Fibroblast of skin of left quadriceps (primary cell): Measurements from ENCODE around the gene CHRDL1.

Source experiments
- DNase-seq, 2 experiments: peaks; one replicate each; pipeline ENCODE4 v3.0.0-alpha.2; 2013; ENCODE audit warnings: low read depth in 2 of 2

CHRDL1 gene

GRCh38 chrX:110743679-110744340 is 51.8 kb downstream of the CHRDL1 start:
- DNase-seq, result no peak

- peak; percentile 14 to 17 for DNase-seq
These were observed 54.3 kb downstream of the CHRDL1 start for GRCh38 chrX:110741213-110741796.

- peak; percentile 13 to 24 for DNase-seq
These were observed 60.6 kb downstream of the CHRDL1 start for GRCh38 chrX:110734894-110735541.

- no peak for DNase-seq
These were observed 61.3 kb downstream of the CHRDL1 start for GRCh38 chrX:110734271-110734670.

- DNase-seq, result no peak
These were observed 62.5 kb downstream of the CHRDL1 start for GRCh38 chrX:110733166-110733565.

- DNase-seq, result no peak
These were observed 63.4 kb downstream of the CHRDL1 start for GRCh38 chrX:110732266-110732665.

- DNase-seq, result no peak
These were observed 71.8 kb downstream of the CHRDL1 start for GRCh38 chrX:110723844-110724243.

GRCh38 chrX:110722135-110722534 is 73.5 kb downstream of the CHRDL1 start:
- DNase-seq, result no peak

- no peak for DNase-seq
These were observed 82.0 kb downstream of the CHRDL1 start for GRCh38 chrX:110713666-110714065.

GRCh38 chrX:110706446-110706845 is 89.2 kb downstream of the CHRDL1 start:
- DNase-seq, result no peak

- DNase-seq, result no peak
These were observed 92.0 kb downstream of the CHRDL1 start for GRCh38 chrX:110703641-110704040.

- no peak for DNase-seq
These were observed 96.5 kb downstream of the CHRDL1 start for GRCh38 chrX:110699109-110699508.

- DNase-seq, result no peak
These were observed 96.9 kb downstream of the CHRDL1 start for GRCh38 chrX:110698696-110699095.

- DNase-seq, result no peak
These were observed 102.8 kb downstream of the CHRDL1 start for GRCh38 chrX:110692866-110693265.

GRCh38 chrX:110691446-110691845 is 104.2 kb downstream of the CHRDL1 start:
- DNase-seq, result no peak

- DNase-seq, result no peak
These were observed 111.0 kb downstream of the CHRDL1 start for GRCh38 chrX:110684653-110685052.

GRCh38 chrX:110683925-110684324 is 111.7 kb downstream of the CHRDL1 start:
- DNase-seq, result no peak

- no peak for DNase-seq
These were observed 117.0 kb downstream of the CHRDL1 start for GRCh38 chrX:110678591-110678990.

GRCh38 chrX:110675886-110676285 is 119.7 kb downstream of the CHRDL1 start:
- no peak for DNase-seq

GRCh38 chrX:110671068-110671803 is 124.4 kb downstream of the CHRDL1 start:
- DNase-seq, result no peak

GRCh38 chrX:110669572-110669971 is 126.0 kb downstream of the CHRDL1 start:
- no peak for DNase-seq

- no peak for DNase-seq
These were observed 127.9 kb downstream of the CHRDL1 start for GRCh38 chrX:110667706-110668105.
